Measurements from ENCODE around the gene FGF1.
"Not testable (repeated sequence)": the region's sequence is repeated elsewhere in the genome, so short reads cannot be mapped to it uniquely, and the experiment has no call there.

Gene FGF1

GRCh38 chr5:142671266-142671665, 14.6 kb downstream of the FGF1 start:
- no peak for DNase-seq (ENCODE audit: low read depth, low spot score)

- DNase-seq (ENCODE audit: low read depth, low spot score) = no peak
These were observed 15.1 kb downstream of the FGF1 start for GRCh38 chr5:142670804-142671203.

GRCh38 chr5:142669477-142669876, 16.4 kb downstream of the FGF1 start:
- no peak for DNase-seq (ENCODE audit: low read depth, low spot score)

GRCh38 chr5:142668336-142668735, 17.6 kb downstream of the FGF1 start:
- DNase-seq (ENCODE audit: low read depth, low spot score) = no peak

- DNase-seq (ENCODE audit: low read depth, low spot score) = no peak
These were observed 18.1 kb downstream of the FGF1 start for GRCh38 chr5:142667831-142668230.

- DNase-seq (ENCODE audit: low read depth, low spot score) = no peak
These were observed 21.3 kb downstream of the FGF1 start for GRCh38 chr5:142664636-142665035.

GRCh38 chr5:142664067-142664466, 21.8 kb downstream of the FGF1 start:
- DNase-seq (ENCODE audit: low read depth, low spot score) = no peak

- DNase-seq (ENCODE audit: low read depth, low spot score) = no peak
These were observed 22.6 kb downstream of the FGF1 start for GRCh38 chr5:142663246-142663645.

GRCh38 chr5:142661957-142662356, 23.9 kb downstream of the FGF1 start:
- DNase-seq (ENCODE audit: low read depth, low spot score) = no peak

- DNase-seq (ENCODE audit: low read depth, low spot score) = no peak
These were observed 24.7 kb downstream of the FGF1 start for GRCh38 chr5:142661143-142661542.

- no peak for DNase-seq (ENCODE audit: low read depth, low spot score)
These were observed 25.2 kb downstream of the FGF1 start for GRCh38 chr5:142660731-142661130.

GRCh38 chr5:142660196-142660595, 25.7 kb downstream of the FGF1 start:
- no peak for DNase-seq (ENCODE audit: low read depth, low spot score)

GRCh38 chr5:142659405-142659804, 26.5 kb downstream of the FGF1 start:
- no peak for DNase-seq (ENCODE audit: low read depth, low spot score)

- DNase-seq (ENCODE audit: low read depth, low spot score) = no peak
These were observed 27.6 kb downstream of the FGF1 start for GRCh38 chr5:142658278-142658677.

- no peak for DNase-seq (ENCODE audit: low read depth, low spot score)
These were observed 28.4 kb downstream of the FGF1 start for GRCh38 chr5:142657446-142657845.

GRCh38 chr5:142655339-142656267, 30.3 kb downstream of the FGF1 start:
- DNase-seq (ENCODE audit: low read depth, low spot score) = peak; percentile 35

- DNase-seq (ENCODE audit: low read depth, low spot score) = no peak
These were observed 31.3 kb downstream of the FGF1 start for GRCh38 chr5:142654578-142655058.

- DNase-seq (ENCODE audit: low read depth, low spot score) = no peak
These were observed 32.6 kb downstream of the FGF1 start for GRCh38 chr5:142653321-142653720.

GRCh38 chr5:142652563-142652962, 33.3 kb downstream of the FGF1 start:
- DNase-seq (ENCODE audit: low read depth, low spot score) = no peak

GRCh38 chr5:142650881-142651280, 35.0 kb downstream of the FGF1 start:
- no peak for DNase-seq (ENCODE audit: low read depth, low spot score)

GRCh38 chr5:142650060-142650459, 35.8 kb downstream of the FGF1 start:
- no peak for DNase-seq (ENCODE audit: low read depth, low spot score)

GRCh38 chr5:142648108-142648507, 37.8 kb downstream of the FGF1 start:
- DNase-seq (ENCODE audit: low read depth, low spot score) = not testable (repeated sequence)

- DNase-seq (ENCODE audit: low read depth, low spot score) = no peak
These were observed 40.4 kb downstream of the FGF1 start for GRCh38 chr5:142645456-142645855.
